Measurements from ENCODE around the gene FCHSD2.
"Not testable (repeated sequence)": the region's sequence is repeated elsewhere in the genome, so short reads cannot be mapped to it uniquely, and the experiment has no call there.

Gene FCHSD2

DNA sequence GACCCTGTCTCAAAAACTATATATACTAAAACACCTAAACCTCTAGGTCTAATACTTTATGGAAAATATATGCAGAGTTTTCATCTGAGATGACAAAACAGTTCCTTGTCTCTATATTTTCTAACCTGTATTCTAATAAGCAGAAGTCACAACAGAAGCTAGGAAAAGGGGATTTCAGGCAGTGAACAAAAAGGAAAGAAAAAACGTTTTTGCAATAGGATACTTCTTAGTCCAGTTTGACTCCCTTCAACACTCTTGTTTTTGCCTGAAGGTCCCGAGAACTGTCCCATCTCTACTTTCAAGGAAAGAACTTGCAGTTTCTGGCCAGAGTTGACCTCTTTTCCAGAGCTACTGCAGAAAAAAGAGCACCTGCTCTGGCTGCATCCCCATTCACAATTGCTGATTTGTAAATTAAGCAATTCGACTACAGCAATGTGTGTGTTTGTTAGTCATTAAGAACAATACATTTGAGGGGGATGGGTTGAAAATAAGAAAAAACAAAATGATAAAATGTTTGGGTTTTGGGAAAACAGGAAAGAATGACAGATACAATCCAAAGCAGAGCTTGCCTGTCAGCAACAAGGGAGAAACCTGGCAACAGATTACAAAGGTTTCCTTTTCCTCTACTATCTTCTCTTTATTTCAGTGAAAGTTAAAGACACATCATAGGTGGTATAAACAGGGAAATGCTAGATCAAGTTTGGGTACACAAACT lies 160.0 kb downstream of the FCHSD2 start:
- intact Hi-C loops (cut with DNase I), result no loop called here
- DNase-seq, result no peak

- no peak for DNase-seq
- intact Hi-C loops (cut with DNase I), result no loop called here
Measured at GRCh38 chr11:72981080-72981479, 161.0 kb downstream of the FCHSD2 start.

GRCh38 chr11:72977782-72978181 lies 164.3 kb downstream of the FCHSD2 start:
- intact Hi-C loops (cut with DNase I); DNase-seq: not testable (repeated sequence)

GRCh38 chr11:72976522-72976892 lies 165.6 kb downstream of the FCHSD2 start:
- intact Hi-C loops (cut with DNase I); DNase-seq: not testable (repeated sequence)

GRCh38 chr11:72975778-72976521 lies 166.2 kb downstream of the FCHSD2 start:
- intact Hi-C loops (cut with DNase I), result no loop called here
- no peak for DNase-seq

DNA sequence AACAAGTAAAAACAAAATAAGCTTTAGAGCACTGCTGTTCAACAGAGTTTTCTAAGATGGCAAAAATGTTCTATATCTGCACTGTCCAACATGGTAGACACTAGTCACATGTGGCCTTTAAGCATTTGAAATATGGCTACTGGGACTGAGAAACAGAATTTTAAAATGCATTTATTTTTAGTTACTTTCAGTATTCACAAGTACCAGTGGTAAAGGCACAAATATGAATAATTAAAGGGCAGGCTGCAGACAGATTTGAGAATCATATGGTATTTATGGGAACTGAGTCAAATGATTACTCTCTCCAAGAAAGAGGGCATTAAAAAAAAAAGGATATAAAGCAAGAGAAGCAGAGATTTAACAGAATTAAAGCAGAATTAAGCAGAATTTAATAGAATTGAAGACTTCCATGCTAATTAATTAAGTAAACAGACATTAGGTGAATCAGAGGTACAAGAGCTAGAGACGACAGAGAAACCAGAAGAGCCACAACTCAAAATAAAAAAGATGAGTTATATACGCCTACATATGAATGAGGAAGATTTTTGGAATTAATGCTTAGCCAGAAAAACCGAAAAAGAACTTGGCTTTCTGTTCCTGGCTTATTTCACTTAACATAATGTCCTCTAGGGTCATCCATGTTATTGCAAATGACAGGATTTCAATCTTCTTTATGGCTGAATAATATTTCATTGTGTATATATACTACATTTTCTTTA lies 167.5 kb downstream of the FCHSD2 start:
- intact Hi-C loops (cut with DNase I), result no loop called here
- no peak for DNase-seq

DNA sequence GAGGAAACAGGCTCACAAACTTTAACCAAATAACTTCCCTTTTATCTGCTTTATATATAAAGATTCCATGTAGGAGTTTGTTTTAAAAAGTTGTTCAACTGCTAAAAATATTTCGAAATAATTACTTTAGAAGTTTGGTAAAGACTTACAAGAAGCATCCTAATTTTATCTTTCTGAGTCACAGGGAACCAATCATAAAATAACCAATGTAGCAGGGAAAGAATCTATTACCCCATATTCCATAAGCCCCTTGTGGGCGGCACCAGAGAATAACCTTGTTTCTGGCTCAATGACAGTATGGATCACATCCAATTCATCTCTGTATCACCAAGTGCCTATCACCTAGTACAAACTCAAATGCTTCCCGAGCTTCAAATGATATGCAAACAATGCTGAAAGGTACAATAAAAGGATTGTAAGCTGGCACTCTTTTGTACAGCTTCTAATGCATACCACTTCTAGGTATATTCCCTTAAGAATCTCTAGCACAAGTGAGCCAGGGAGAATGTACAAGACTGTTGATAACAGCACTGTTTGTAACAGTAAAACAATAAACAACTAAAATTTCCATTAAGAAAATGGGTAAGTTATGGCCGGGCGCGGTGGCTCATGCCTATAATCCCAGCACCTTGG lies 169.5 kb downstream of the FCHSD2 start:
- no peak for DNase-seq
- intact Hi-C loops (cut with DNase I), result no loop called here

DNA sequence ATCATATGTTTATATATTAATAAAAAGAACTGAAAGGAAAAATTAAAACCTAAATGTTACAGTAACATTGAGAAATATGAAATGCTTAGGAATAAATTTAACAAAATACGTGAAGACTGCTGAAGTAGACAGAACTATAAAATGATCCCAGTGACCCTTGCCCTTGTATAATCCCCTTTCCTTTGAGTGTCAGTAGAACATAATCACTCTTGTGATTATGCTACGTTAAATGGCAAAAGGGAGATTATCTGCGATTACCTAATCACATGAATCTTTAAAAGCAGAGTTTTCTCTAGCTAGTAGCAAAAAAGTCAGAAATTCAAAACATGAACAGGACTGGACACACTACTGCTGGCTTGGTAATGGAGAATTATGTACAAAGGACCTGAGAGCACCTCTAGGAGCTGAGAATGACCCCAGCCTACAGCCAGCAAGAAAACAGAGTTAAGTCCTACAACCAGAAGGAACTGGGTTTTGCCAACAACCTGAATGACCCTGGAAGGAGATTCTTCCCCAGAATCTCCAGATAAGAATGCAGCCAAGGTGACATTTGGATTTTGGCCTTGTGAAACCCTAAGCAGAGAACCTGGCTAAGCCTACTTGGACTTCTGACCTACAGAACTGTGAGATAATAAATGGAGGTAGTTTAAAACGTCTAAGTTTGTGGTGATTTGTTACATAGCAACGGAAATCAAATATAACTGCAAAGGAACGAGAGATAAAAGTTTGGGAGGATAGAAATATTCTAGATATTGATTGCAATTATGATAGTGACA lies 170.7 kb downstream of the FCHSD2 start:
- DNase-seq, result no peak
- intact Hi-C loops (cut with DNase I), result no loop called here

DNA sequence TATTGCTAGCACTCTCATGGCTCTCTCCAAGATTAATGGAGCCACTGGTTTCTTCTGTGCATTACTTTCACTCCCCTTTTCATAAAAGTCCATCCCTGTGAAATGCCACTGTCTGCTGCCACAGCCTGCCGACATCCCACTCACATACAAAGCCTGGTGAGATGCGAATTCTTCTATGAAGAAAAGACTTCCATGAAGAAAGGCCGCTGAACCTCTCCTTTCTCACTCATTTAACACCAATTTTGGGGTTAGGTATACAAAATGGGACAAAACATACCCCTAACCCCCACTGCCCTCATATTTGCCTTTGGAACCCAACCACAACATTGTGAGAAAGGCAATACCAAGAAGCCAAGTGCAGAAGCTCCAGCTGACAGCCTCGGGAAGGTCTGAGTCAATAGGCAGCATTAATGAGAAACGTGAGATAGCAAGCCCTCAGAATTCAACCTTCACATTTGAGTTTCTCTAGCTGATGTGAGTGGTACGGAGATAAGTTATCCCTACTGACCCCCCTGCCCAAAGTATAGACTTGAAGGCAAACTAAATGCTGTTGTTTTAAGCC lies 171.5 kb downstream of the FCHSD2 start:
- intact Hi-C loops (cut with DNase I), result no loop called here

DNA sequence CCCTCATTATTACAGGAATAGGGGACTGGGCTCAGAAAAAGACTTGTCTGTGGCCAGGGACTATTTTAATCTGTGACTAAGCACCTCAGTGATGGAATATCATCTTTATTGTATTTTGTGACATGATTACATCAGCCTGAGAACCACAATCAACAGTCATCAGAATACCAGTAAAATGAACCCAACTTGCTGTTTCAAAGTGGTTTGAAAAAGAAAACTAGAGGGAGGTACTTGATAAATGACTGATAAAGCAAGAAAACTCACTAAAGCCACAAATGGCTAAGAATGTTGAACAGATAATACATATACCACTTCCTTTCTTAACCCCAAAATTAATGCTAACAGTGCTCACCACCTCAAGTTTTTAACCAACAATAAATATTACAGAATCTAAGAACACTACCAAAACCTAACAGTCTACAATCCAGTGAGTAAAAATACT lies 172.2 kb downstream of the FCHSD2 start:
- DNase-seq, result no peak
- intact Hi-C loops (cut with DNase I), result no loop called here

More for the DNA sequence above, 171.5 kb downstream of the FCHSD2 start:
- DNase-seq, result no peak

- no peak for DNase-seq
- intact Hi-C loops (cut with DNase I), result no loop called here
Measured at GRCh38 chr11:72968390-72968789, 173.7 kb downstream of the FCHSD2 start.

DNA sequence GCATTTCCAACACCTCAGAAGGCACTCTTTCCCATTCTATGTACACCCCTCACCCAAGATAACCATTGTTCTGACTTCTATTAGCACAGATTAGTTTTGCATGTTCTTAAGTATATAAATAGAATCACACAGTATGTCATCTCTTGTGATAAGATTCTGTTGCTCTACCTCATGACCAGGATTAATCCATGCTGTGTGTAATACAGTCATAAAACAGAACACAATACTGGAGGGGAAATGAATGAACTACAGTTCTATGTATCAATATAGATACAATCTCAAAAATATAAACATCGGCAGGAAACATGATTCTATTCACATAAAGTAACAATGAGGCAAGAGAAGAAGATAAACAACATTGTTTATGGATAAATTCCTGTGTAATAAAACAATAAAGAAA lies 176.4 kb downstream of the FCHSD2 start:
- intact Hi-C loops (cut with DNase I), result no loop called here
- DNase-seq, result no peak

- DNase-seq, result no peak
- intact Hi-C loops (cut with DNase I), result no loop called here
Measured at GRCh38 chr11:72962717-72963116, 179.4 kb downstream of the FCHSD2 start.

- DNase-seq, result no peak
- intact Hi-C loops (cut with DNase I), result no loop called here
Measured at GRCh38 chr11:72962084-72962483, 180.0 kb downstream of the FCHSD2 start.

DNA sequence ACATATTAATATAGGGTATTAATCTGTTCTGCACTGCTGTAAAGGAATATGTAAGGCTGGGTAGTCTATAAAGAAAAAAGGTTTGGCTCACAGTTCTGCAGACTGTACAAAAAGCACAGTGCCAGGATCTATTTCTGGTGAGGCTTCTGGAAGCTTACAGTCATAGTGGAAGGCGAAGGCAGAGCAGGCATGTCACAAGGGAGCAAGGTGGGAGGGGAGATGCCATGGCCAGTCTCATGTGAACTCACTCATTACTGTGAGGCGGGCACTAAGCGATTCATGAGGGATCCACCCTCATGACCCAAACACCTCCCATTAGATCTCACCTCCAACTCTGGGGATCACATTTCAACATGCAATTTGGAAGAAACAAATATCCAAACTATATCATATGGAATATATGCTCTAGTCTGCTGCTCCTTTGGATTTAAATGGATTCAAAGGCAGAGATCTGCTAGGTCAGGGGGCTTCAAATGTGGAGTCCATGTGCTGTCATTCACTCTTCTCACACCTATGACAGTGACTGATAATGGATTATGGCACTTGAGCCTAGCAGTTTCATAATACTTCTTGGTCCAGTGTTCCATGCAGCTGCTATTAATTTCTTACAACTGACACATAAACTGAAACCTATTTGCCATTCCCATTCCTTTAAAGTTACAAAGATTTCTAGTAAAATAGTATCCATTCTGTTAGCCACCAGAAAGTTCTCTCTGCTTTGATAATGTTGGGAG lies 182.0 kb downstream of the FCHSD2 start:
- no peak for DNase-seq
- intact Hi-C loops (cut with DNase I), result no loop called here

- DNase-seq, result no peak
- intact Hi-C loops (cut with DNase I), result no loop called here
Measured at GRCh38 chr11:72958791-72959190, 183.3 kb downstream of the FCHSD2 start.

DNA sequence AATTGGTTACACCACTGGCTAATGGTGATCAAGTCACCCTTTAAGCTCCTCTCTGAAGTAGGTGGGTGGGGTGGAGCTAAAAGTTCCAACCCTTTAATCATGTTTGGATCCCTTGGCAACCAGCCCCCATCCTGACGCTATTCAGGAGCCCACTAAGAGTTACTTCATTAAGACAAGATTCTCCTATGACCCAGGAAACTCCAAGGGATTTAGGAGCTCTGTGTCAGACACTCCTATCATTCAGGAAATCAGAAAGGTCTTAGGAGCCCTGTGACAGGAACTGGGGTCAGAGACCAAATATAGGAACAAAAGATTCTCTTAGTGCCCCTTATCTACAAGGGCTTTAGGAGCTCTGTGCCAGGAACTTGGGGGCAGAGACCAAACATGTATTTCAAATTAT lies 186.7 kb downstream of the FCHSD2 start:
- DNase-seq, result no peak
- intact Hi-C loops (cut with DNase I), result no loop called here

DNA sequence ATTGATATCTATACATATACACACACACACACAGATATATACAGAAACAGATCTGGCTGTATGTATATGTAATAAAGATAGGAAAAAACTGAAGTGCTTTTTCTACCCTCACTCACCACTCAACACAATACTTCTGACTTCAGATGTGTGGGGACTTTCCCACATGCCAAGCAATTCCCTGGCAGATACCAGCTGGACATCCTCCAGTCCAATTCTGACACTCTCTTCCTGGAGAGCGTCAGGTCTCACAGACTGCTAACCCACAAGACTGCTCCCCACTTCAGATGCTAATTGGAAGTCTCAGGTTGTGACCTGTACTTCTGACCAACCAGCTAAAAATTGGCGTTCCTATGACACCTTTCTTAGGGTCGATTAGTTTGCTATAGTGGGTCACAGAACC lies 187.3 kb downstream of the FCHSD2 start:
- DNase-seq, result no peak

DNA sequence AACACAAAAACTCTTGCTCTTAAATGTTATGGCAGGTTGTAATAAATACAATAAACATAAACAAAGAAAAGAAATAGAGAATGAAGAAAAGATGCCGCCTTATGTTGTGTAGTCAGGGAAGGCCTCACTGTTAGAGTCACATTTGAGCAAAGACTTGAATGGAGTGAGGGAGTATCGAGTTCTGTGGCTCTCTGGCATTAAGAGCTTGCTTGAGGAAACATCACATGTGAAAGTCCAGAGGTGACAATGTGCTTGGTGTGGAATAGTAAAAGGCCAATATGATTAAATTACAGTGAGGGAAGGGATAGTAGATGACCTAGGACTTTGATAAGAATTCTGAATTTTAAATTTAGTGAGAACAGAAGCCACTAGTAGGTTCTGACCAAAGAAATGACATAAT lies 188.5 kb downstream of the FCHSD2 start:
- no peak for DNase-seq
- intact Hi-C loops (cut with DNase I), result no loop called here

More for the DNA sequence above, 187.3 kb downstream of the FCHSD2 start:
- intact Hi-C loops (cut with DNase I), result no loop called here

All from posterior cingulate gyrus (tissue), 11 donors.